PC-3 (cell line): ENCODE results near the gene CRYGC.

Source experiments
- EZH2 ChIP-seq: fragments of 300-600 bp; sonication (generic); IDR thresholded peaks from one replicate; pipeline ENCODE4 v1.6.1; 2017; ENCODE audit warnings: antibody characterized with exemption, mild to moderate bottlenecking, low read length; ENCODE audit not compliant: unreplicated experiment
- EZH2phosphoT487 ChIP-seq: fragments of 300-600 bp; sonication (generic); IDR thresholded peaks from 2 replicates; pipeline ENCODE4 v1.6.1; 2018; ENCODE audit warnings: mild to moderate bottlenecking, antibody characterized with exemption, low read length, borderline replicate concordance
- TF ChIP-seq, protein P1 (sequence below): fragments of 300-600 bp; sonication (generic); conservative IDR thresholded peaks from 2 replicates; pipeline ENCODE4 v1.5.1; 2017; ENCODE audit warnings: antibody characterized with exemption, low read depth, mild to moderate bottlenecking, low read length

DNA sequence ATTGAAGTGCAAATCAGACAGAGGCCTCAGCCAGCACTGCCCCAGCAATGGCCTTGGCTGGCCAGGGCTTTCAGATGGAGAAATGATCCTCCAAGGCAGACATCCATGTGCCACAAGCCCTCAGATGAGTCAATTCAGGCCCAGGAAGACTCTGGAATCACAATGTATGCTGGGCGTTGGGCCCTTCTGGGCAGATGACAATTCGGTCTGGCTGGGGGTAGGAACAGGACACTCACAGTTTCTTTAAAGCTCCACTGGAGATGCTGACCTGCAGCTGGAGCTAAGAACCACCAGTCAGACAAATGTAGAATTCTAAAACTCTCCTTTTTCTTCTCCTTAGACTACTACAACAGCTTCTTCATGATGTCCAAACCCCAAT lies 7.1 kb upstream of the CRYGC start:
- TF ChIP-seq, protein P1, sequence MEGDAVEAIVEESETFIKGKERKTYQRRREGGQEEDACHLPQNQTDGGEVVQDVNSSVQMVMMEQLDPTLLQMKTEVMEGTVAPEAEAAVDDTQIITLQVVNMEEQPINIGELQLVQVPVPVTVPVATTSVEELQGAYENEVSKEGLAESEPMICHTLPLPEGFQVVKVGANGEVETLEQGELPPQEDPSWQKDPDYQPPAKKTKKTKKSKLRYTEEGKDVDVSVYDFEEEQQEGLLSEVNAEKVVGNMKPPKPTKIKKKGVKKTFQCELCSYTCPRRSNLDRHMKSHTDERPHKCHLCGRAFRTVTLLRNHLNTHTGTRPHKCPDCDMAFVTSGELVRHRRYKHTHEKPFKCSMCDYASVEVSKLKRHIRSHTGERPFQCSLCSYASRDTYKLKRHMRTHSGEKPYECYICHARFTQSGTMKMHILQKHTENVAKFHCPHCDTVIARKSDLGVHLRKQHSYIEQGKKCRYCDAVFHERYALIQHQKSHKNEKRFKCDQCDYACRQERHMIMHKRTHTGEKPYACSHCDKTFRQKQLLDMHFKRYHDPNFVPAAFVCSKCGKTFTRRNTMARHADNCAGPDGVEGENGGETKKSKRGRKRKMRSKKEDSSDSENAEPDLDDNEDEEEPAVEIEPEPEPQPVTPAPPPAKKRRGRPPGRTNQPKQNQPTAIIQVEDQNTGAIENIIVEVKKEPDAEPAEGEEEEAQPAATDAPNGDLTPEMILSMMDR, result no peak
- TF ChIP-seq EZH2, result no peak
- no peak for TF ChIP-seq EZH2phosphoT487
